ENCODE data around the gene WWTR1. TPM values are rescaled to one million over a fixed set of nuclear protein-coding genes. Genes with fewer than 3 reads are reported as not detected.

WWTR1 gene
- total RNA-seq, 2 experiments from 2014 or later: 0.31 to 0.53 TPM

- POLR2A ChIA-PET: no interaction called here
Measured at GRCh38 chr3:149599236-149599635, 58.6 kb downstream of the WWTR1 start.

DNA sequence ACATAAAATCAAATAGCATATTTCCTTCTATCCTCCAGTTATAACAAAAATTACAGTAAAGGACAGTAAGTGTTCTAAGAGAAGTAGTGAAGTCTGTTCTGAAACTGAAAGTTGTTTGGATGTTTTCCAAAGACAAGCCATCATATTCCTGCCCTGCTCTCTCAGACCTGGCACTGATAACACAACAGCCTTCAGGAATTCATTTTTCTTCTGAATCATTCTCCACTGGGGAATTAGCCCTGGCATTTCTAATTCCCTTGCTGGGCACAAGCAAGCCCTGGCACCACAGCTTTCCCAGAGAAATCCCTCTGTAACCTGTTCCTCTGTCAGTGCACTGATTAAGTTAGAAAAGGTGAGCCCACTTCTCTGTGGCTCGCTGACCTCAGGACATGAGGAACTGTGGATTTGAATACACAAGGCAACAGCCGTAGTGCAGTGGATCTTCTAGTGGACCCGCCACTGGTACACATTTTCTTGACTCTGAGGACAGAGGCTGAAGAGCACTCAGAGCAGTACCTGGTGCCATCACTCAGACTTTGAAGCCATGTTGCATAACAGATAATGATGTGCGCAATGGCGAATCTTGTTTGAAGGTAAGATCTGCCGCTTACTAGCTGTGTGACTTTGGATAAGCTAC lies 61.6 kb downstream of the WWTR1 start:
- ATAC-seq: no peak
- POLR2A ChIA-PET: no interaction called here
- DNase-seq: no peak
- no peaks in the 10 kb centered on the region for H3K27me3 Mint-ChIP-seq (ENCODE audit: low read depth)
- no peak overlapping the region for H3K27ac Mint-ChIP-seq
- no peak overlapping the region for H3K4me3 Mint-ChIP-seq
- no peaks in the 10 kb centered on the region for H3K4me1 Mint-ChIP-seq (ENCODE audit: low read depth)
- CTCF ChIA-PET: interaction anchor here (2.0 kb wide), 1 partner anchor 28 kb away, joined by 4 read pairs; no protein-coding TSS in a partner anchor
- no peaks in the 10 kb centered on the region for H3K36me3 Mint-ChIP-seq (ENCODE audit: low read depth)
- H3K9me3 Mint-ChIP-seq (ENCODE audit: insufficient read depth): no peaks in the 10 kb centered on the region

More at GRCh38 chr3:149599236-149599635, 58.6 kb downstream of the WWTR1 start:
- no peak for DNase-seq
- H3K4me3 Mint-ChIP-seq: no peak overlapping the region
- H3K27ac Mint-ChIP-seq: no peak overlapping the region
- CTCF ChIA-PET: interaction anchor here (0.6 kb wide), 1 partner anchor 15 kb away, joined by 3 read pairs; no protein-coding TSS in a partner anchor
- ATAC-seq: no peak
- H3K9me3 Mint-ChIP-seq (ENCODE audit: insufficient read depth): no peaks in the 10 kb centered on the region
- H3K4me1 Mint-ChIP-seq (ENCODE audit: low read depth): no peaks in the 10 kb centered on the region
- no peaks in the 10 kb centered on the region for H3K36me3 Mint-ChIP-seq (ENCODE audit: low read depth)
- H3K27me3 Mint-ChIP-seq (ENCODE audit: low read depth): no peaks in the 10 kb centered on the region

DNA sequence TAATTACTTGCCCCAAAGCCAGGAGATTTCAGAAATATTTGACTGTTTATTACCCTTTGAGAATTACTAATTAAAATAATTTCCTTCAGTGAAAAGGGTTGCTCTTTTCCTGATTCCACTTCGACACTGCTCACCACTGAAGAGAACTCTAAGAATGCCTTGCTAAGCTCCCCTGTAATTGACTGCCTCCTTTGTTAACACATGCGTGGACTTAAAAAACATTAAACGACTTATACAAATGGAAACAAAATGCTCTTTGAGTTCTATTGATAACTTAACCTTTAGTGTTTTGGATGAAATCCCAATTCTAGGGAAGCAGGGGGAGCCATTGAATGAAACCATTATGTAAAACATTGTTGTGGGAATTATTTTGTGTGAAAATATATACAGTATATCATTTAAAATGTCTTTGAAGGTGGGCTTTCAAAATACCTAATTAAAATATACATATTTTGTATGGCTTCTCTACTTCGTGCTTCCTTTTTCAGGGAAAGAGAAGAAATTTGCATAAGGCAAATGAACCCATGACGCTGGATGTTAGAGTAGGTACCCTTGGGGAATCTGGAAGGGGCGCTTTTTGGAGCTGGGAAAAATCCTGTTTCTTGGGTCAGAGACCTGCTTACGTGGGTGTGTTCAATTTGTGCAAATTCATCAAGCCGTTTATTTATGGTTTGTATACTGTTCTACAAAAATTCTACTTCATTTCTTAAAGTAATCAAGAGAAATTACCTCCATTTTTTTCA lies 64.2 kb downstream of the WWTR1 start:
- no peak overlapping the region for H3K27ac Mint-ChIP-seq
- no peaks in the 10 kb centered on the region for H3K9me3 Mint-ChIP-seq (ENCODE audit: insufficient read depth)
- H3K4me3 Mint-ChIP-seq: no peak overlapping the region
- ChIA-PET POLR2A (no interaction called here), CTCF (interaction anchor here (0.7 kb wide), 1 partner anchor 25 kb away, joined by 3 read pairs; no protein-coding TSS in a partner anchor)
- H3K36me3 Mint-ChIP-seq (ENCODE audit: low read depth): no peaks in the 10 kb centered on the region
- peaks cover 2% of the 10 kb centered on the region for H3K27me3 Mint-ChIP-seq (ENCODE audit: low read depth)
- H3K4me1 Mint-ChIP-seq (ENCODE audit: low read depth): no peaks in the 10 kb centered on the region
- ATAC-seq (no peak), DNase-seq (no peak)

- no peak overlapping the region for H3K4me3 Mint-ChIP-seq
- no peaks in the 10 kb centered on the region for H3K9me3 Mint-ChIP-seq (ENCODE audit: insufficient read depth)
- H3K27ac Mint-ChIP-seq: no peak overlapping the region
- ATAC-seq (no peak), DNase-seq (no peak)
- POLR2A ChIA-PET: no interaction called here
- peaks cover 2% of the 10 kb centered on the region for H3K27me3 Mint-ChIP-seq (ENCODE audit: low read depth)
- no peaks in the 10 kb centered on the region for H3K4me1 Mint-ChIP-seq (ENCODE audit: low read depth)
- CTCF ChIA-PET: interaction anchor here (0.6 kb wide), 1 partner anchor 31 kb away, joined by 3 read pairs; no protein-coding TSS in a partner anchor
- no peaks in the 10 kb centered on the region for H3K36me3 Mint-ChIP-seq (ENCODE audit: low read depth)
Measured at GRCh38 chr3:149592758-149593240, 65.0 kb downstream of the WWTR1 start.

DNA sequence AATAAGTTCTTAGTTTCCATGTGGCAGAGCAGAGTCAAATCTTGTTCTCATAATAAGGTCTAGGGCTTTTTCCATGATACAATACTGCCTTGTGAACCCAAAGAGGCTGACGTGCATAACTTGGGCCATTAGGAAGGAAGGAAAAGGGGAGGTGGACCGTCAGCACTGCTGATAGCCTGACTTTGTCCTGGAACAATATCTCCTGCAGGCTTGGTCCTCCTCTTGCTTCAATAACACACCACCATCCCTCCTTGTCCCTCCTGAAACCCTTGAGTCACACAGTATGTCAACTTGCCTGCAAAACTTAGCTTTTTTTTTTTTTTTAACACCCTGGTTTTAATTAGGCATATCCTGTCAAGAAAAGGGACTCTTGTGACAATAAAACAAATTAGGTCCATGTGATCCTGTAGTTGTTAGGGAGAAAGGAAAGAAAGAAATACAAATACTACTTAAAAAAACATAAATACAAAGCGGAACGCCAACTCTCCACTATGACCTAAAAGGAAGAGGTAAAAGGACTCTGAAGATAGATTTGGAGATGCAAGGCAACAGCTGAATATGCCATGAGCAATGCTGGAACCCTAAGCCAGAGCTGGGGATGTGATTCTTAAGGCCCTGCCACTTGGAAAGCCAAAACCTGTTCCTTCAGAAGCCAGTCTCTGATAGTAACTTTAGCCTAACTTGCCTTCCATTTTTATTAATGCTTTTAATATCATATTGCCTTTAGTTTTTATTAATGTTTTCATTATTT lies 67.0 kb downstream of the WWTR1 start:
- H3K27me3 Mint-ChIP-seq (ENCODE audit: low read depth): peaks cover 5% of the 10 kb centered on the region
- no peak for DNase-seq
- H3K9me3 Mint-ChIP-seq (ENCODE audit: insufficient read depth): no peaks in the 10 kb centered on the region
- H3K27ac Mint-ChIP-seq: no peak overlapping the region
- no peaks in the 10 kb centered on the region for H3K4me1 Mint-ChIP-seq (ENCODE audit: low read depth)
- H3K4me3 Mint-ChIP-seq: no peak overlapping the region
- ChIA-PET POLR2A (no interaction called here), CTCF (no interaction called here)
- no peak for ATAC-seq
- no peaks in the 10 kb centered on the region for H3K36me3 Mint-ChIP-seq (ENCODE audit: low read depth)

- POLR2A ChIA-PET: no interaction called here
- no peak for DNase-seq
- no peak overlapping the region for H3K27ac Mint-ChIP-seq
- H3K9me3 Mint-ChIP-seq (ENCODE audit: insufficient read depth): no peaks in the 10 kb centered on the region
- no peak for ATAC-seq
- H3K4me1 Mint-ChIP-seq (ENCODE audit: low read depth): no peaks in the 10 kb centered on the region
- CTCF ChIA-PET: no interaction called here
- no peaks in the 10 kb centered on the region for H3K36me3 Mint-ChIP-seq (ENCODE audit: low read depth)
- no peak overlapping the region for H3K4me3 Mint-ChIP-seq
- H3K27me3 Mint-ChIP-seq (ENCODE audit: low read depth): peaks cover 12% of the 10 kb centered on the region
Measured at GRCh38 chr3:149589332-149589731, 68.5 kb downstream of the WWTR1 start.

DNA sequence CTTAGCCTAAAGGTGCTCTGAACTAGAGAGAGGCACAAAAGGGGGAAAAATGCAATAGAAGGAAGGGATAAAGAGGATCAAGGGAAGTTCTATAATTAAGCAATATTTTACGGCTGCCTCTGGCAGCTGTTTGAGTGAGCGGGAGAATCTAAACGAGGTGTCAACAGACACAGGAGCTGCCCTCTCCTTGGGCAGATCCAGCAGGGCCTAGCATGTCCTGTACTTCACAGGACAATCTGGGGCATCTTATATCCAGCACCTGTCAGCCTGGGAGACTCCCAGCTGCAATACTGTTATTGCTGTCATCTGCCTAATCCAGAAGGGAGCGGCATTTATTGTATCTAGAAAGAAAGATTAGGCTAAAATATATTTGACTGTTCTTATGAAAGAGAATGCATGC lies 68.9 kb downstream of the WWTR1 start:
- ATAC-seq (no peak), DNase-seq (no peak)
- H3K36me3 Mint-ChIP-seq (ENCODE audit: low read depth): no peaks in the 10 kb centered on the region
- no peaks in the 10 kb centered on the region for H3K9me3 Mint-ChIP-seq (ENCODE audit: insufficient read depth)
- ChIA-PET POLR2A (no interaction called here), CTCF (no interaction called here)
- H3K27ac Mint-ChIP-seq: no peak overlapping the region
- H3K27me3 Mint-ChIP-seq (ENCODE audit: low read depth): peaks cover 15% of the 10 kb centered on the region
- H3K4me3 Mint-ChIP-seq: no peak overlapping the region
- no peaks in the 10 kb centered on the region for H3K4me1 Mint-ChIP-seq (ENCODE audit: low read depth)

DNA sequence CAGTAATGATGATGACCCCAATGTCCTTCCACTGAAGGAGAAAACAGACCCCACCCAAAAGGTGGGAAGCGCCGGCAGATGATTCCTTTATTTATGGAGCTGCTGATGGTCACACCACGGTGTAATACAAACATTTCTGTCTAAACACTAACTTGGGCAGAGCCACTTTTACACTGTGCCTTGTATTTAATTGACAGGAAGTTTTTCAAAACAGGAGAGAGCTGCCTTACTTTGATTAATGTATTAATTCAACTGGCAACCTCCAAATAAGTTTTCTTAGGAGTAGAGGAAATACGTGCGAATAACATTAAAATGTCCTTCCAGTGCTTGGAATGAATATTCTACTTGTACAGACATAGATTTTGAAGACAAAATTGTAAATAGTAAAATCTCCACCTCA lies 70.4 kb downstream of the WWTR1 start:
- Mint-ChIP-seq H3K4me3 (no peak overlapping the region), H3K27ac (no peak overlapping the region), H3K9me3 (ENCODE audit: insufficient read depth) (no peaks in the 10 kb centered on the region), H3K27me3 (ENCODE audit: low read depth) (peaks cover 19% of the 10 kb centered on the region), H3K4me1 (ENCODE audit: low read depth) (no peaks in the 10 kb centered on the region), H3K36me3 (ENCODE audit: low read depth) (no peaks in the 10 kb centered on the region)
- ChIA-PET POLR2A (no interaction called here), CTCF (interaction anchor here (0.9 kb wide), 1 partner anchor 184 kb away, joined by 3 read pairs; no protein-coding TSS in a partner anchor)
- DNase-seq (no peak), ATAC-seq (no peak)

DNA sequence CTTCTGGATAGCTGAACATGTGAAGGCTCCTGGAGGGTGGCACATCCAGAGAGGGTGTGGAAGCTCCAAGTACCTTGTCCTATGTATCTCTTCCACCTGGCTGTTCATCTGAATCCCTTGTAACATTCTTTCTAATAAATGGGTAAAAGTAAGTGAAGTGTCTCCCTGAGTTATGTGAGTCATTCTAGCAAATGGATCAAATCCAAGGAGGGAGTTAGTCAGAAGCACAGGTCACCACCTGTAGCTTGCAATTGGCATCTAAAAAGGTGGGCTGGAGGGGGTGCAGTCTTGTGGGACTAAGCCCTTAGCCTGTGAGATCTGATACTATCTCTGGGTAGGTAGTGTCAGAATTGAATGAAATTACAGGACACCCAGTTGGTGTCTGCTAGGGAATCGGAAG lies 71.0 kb downstream of the WWTR1 start:
- Mint-ChIP-seq H3K27ac (no peak overlapping the region), H3K36me3 (ENCODE audit: low read depth) (no peaks in the 10 kb centered on the region), H3K9me3 (ENCODE audit: insufficient read depth) (no peaks in the 10 kb centered on the region), H3K4me3 (no peak overlapping the region), H3K4me1 (ENCODE audit: low read depth) (no peaks in the 10 kb centered on the region), H3K27me3 (ENCODE audit: low read depth) (peaks cover 19% of the 10 kb centered on the region)
- CTCF ChIA-PET: interaction anchor here (1.1 kb wide), 1 partner anchor 18 kb away, joined by 4 read pairs; no protein-coding TSS in a partner anchor
- no peak for ATAC-seq
- POLR2A ChIA-PET: no interaction called here
- no peak for DNase-seq

DNA sequence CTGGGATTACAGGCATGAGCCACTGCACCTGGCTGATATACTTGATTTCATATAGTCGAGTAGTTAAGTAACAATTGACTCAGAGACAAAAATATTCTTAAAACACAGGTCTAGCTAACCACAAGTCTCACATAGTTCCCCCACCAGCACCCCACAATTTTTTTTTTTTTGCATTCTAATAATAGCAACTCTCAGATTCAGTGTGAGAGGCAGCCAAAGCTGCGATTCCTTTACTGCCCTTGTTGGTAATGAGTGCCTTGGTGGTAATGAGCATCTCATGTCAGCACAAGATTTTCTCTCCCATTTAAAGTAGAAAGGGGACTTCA lies 72.5 kb downstream of the WWTR1 start:
- no peak overlapping the region for H3K4me3 Mint-ChIP-seq
- DNase-seq: no peak
- no peak for ATAC-seq
- CTCF ChIA-PET: no interaction called here
- H3K27me3 Mint-ChIP-seq (ENCODE audit: low read depth): peaks cover 25% of the 10 kb centered on the region
- no peaks in the 10 kb centered on the region for H3K9me3 Mint-ChIP-seq (ENCODE audit: insufficient read depth)
- H3K27ac Mint-ChIP-seq: no peak overlapping the region
- POLR2A ChIA-PET: no interaction called here
- no peaks in the 10 kb centered on the region for H3K36me3 Mint-ChIP-seq (ENCODE audit: low read depth)
- peaks cover 10% of the 10 kb centered on the region for H3K4me1 Mint-ChIP-seq (ENCODE audit: low read depth)

DNA sequence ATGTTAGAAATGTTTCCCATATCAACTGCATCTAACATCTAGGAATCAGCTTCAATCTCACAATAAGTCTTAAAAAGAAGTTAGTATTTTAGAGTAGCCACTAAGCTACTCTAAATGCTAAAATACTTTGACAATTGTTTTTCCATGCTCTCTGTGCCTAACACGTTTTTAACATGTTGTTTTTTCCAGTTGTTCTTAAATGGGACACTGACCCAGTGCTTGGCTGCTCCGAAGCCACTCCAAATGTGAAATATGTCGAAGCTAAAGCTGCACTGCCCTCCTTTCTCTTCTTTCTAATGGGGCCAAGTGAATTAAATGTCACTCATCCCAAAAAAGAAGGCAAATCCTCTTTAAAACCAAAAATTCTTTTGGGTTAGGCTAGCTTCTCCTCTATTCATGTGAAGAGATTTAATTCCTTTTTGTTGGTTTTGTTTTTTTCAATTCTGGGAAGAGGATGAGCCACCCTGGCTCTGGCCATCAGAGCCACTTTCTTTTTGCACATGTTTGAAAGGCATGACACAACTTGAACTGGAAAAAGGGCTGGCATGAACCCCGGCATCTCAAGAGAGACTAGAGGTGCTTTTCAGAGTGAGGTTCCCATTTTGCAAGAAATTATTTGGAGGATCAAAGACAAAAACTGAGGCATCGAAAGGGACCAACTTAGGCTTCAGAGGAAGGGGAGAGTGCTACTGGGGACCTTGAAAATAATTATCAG lies 73.7 kb downstream of the WWTR1 start:
- no peak overlapping the region for H3K27ac Mint-ChIP-seq
- POLR2A ChIA-PET: no interaction called here
- H3K4me3 Mint-ChIP-seq: no peak overlapping the region
- H3K4me1 Mint-ChIP-seq (ENCODE audit: low read depth): peaks cover 19% of the 10 kb centered on the region
- peaks cover 25% of the 10 kb centered on the region for H3K27me3 Mint-ChIP-seq (ENCODE audit: low read depth)
- no peak for ATAC-seq
- H3K9me3 Mint-ChIP-seq (ENCODE audit: insufficient read depth): no peaks in the 10 kb centered on the region
- H3K36me3 Mint-ChIP-seq (ENCODE audit: low read depth): no peaks in the 10 kb centered on the region
- no peak for DNase-seq
- CTCF ChIA-PET: interaction anchor here (0.7 to 1.7 kb wide), 3 partner anchors 15 to 133 kb away, joined by 3 to 7 read pairs (median 4); no protein-coding TSS in a partner anchor
